Endothelial cell (in vitro differentiated cells): ENCODE data around the gene PDIA5. TPM values are rescaled to one million over a fixed set of nuclear protein-coding genes. Genes with fewer than 3 reads are reported as not detected.

ENCODE experiments used
- DNase-seq: peaks from one replicate; pipeline ENCODE4 v3.0.0; 2021; ENCODE audit warnings: low spot score
- H3K27ac Mint-ChIP-seq: one replicate; pipeline ENCODE4 v1.8.0; 2021; ENCODE audit warnings: mixed read lengths, inconsistent platforms; ENCODE audit not compliant: unreplicated experiment
- H3K27me3 Mint-ChIP-seq: one replicate; pipeline ENCODE4 v1.8.0; 2021; ENCODE audit warnings: mild to moderate bottlenecking, moderate library complexity, mixed read lengths, inconsistent platforms; ENCODE audit not compliant: unreplicated experiment
- H3K36me3 Mint-ChIP-seq: one replicate; pipeline ENCODE4 v1.8.0; 2021; ENCODE audit warnings: mild to moderate bottlenecking, low read depth, mixed read lengths, inconsistent platforms; ENCODE audit not compliant: unreplicated experiment
- H3K4me1 Mint-ChIP-seq: one replicate; pipeline ENCODE4 v1.8.0; 2021; ENCODE audit warnings: mild to moderate bottlenecking, mixed read lengths, inconsistent platforms; ENCODE audit not compliant: unreplicated experiment
- H3K4me3 Mint-ChIP-seq: one replicate; pipeline ENCODE4 v1.8.0; 2021; ENCODE audit warnings: mild to moderate bottlenecking, mixed read lengths, inconsistent platforms; ENCODE audit not compliant: unreplicated experiment
- H3K9me3 Mint-ChIP-seq: one replicate; pipeline ENCODE4 v1.8.0; 2021; ENCODE audit warnings: mixed read lengths, inconsistent platforms; ENCODE audit not compliant: unreplicated experiment
- total RNA-seq: library from RNA; stranded (reverse); fragmentation: NEBNext Ultra II Directional; extraction: Animal tissue kit (Norgen Biotek cat#: 25700); gene quantifications from one replicate; pipeline ENCODE4 v1.2.1, GENCODE V29; 2021; ENCODE audit not compliant: unreplicated experiment
- TF ChIP-seq, protein P1 (sequence below): fragments of 200-600 bp; sonication (generic); IDR thresholded peaks from one replicate; pipeline ENCODE4 v1.5.0; 2021; ENCODE audit warnings: antibody characterized with exemption; ENCODE audit not compliant: unreplicated experiment

PDIA5 gene
- total RNA-seq, 1 donor from 2014 or later: 32.8 TPM

DNA sequence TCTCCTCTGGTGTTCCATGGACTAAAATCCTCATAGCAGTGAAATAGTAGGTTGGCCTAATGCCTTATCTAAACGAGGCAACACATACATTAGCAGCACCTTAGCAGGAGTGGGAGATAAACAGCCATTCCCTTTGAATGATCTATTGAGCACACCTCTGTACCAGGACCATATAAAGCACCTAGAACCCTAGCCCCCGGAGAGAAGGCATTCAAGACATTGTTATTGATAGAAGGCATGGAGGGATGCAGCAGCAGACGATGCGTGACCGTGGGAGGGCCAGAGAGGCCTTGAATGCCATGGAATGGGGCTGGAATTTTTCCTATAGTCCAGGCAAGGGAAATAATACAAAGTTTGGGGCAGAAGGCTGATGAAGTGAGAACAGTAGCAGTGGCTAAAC lies 32.7 kb upstream of the PDIA5 start:
- no peak overlapping the region for H3K27ac Mint-ChIP-seq

DNA sequence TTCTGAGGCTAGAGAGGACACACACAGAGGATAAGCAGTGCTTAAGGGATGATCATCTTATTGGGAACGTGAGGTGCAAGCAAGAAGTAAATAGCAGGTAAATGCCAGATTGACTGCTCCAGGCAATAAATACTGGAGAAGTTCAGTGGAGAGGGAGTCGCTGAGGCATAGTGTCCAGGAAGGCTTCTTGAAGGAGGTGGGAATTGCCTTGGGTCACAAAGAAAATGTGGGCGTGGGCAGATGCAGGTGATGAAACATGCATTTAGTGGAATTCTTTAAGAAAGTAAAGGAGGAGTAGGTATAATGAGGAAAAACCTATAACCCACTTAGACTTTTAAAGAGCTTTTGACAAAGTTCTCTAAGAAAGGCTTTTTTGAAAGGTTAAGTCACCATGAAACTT lies 31.8 kb upstream of the PDIA5 start:
- Mint-ChIP-seq H3K36me3 (no peaks in the 10 kb centered on the region), H3K27me3 (peaks cover 3% of the 10 kb centered on the region), H3K4me3 (no peak overlapping the region), H3K27ac (no peak overlapping the region), H3K9me3 (no peaks in the 10 kb centered on the region), H3K4me1 (peaks cover 11% of the 10 kb centered on the region)
- DNase-seq: no peak
- TF ChIP-seq, protein P1, sequence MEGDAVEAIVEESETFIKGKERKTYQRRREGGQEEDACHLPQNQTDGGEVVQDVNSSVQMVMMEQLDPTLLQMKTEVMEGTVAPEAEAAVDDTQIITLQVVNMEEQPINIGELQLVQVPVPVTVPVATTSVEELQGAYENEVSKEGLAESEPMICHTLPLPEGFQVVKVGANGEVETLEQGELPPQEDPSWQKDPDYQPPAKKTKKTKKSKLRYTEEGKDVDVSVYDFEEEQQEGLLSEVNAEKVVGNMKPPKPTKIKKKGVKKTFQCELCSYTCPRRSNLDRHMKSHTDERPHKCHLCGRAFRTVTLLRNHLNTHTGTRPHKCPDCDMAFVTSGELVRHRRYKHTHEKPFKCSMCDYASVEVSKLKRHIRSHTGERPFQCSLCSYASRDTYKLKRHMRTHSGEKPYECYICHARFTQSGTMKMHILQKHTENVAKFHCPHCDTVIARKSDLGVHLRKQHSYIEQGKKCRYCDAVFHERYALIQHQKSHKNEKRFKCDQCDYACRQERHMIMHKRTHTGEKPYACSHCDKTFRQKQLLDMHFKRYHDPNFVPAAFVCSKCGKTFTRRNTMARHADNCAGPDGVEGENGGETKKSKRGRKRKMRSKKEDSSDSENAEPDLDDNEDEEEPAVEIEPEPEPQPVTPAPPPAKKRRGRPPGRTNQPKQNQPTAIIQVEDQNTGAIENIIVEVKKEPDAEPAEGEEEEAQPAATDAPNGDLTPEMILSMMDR: no peak

More for the DNA sequence above, 32.7 kb upstream of the PDIA5 start:
- no peaks in the 10 kb centered on the region for H3K9me3 Mint-ChIP-seq
- H3K36me3 Mint-ChIP-seq: no peaks in the 10 kb centered on the region
- TF ChIP-seq, protein P1: no peak
- no peak for DNase-seq
- peaks cover 3% of the 10 kb centered on the region for H3K27me3 Mint-ChIP-seq
- peaks cover 10% of the 10 kb centered on the region for H3K4me1 Mint-ChIP-seq
- no peak overlapping the region for H3K4me3 Mint-ChIP-seq

DNA sequence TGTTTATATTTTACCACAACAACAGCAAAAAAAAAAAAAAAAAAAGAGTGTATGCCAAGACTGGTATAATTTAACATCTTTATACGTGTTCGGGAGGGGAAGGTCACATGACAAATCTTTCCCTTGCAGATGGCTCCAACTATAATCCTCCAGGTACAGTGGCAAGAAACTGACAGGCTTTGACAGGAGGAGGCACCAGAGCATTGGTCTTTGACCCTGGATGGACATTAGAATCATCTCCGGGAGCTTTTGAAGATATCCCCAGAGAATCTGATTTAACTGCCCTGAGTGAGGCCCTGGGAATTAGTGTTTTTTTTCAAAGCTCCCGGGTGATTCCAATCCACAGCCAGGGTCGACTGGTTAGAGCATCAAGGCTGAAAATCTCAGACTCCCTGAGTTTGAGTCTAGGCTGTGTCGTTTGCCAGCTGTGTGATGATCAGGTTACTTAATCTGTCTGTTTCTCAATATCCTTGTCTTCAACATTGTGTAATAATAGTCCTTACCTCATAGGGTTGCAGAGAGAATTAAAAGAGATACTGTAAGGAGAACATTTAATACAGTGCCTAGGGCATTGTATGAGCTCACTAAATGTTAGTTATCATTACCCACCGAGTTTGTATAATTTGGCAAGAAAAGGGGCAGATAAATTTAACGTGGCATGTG lies 30.3 kb upstream of the PDIA5 start:
- no peak overlapping the region for H3K27ac Mint-ChIP-seq
- no peak for DNase-seq
- no peaks in the 10 kb centered on the region for H3K36me3 Mint-ChIP-seq
- no peak overlapping the region for H3K4me3 Mint-ChIP-seq
- no peaks in the 10 kb centered on the region for H3K9me3 Mint-ChIP-seq
- peaks cover 11% of the 10 kb centered on the region for H3K4me1 Mint-ChIP-seq
- H3K27me3 Mint-ChIP-seq: peaks cover 3% of the 10 kb centered on the region
- TF ChIP-seq, protein P1: no peak

DNA sequence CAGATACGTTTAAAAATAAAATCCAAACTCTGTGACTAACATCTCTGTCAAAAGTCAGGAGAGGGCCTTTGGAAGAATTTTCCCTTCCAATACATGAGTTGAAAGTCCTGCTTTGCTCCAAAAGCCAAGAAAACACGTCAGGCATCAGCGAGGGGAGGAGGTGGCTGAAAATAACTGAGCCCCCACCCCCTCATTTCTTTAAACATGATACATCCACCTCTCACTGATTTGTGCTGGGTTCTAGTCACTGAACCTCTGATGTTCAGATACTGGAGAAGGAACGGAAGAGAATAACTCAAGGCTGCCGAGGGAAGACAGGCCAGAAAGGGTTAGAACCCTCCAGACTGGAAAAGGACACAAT lies 29.8 kb upstream of the PDIA5 start:
- Mint-ChIP-seq H3K27ac (no peak overlapping the region), H3K4me3 (no peak overlapping the region), H3K36me3 (no peaks in the 10 kb centered on the region), H3K4me1 (peaks cover 11% of the 10 kb centered on the region), H3K27me3 (peaks cover 3% of the 10 kb centered on the region), H3K9me3 (no peaks in the 10 kb centered on the region)
- no peak for DNase-seq
- TF ChIP-seq, protein P1: no peak

DNA sequence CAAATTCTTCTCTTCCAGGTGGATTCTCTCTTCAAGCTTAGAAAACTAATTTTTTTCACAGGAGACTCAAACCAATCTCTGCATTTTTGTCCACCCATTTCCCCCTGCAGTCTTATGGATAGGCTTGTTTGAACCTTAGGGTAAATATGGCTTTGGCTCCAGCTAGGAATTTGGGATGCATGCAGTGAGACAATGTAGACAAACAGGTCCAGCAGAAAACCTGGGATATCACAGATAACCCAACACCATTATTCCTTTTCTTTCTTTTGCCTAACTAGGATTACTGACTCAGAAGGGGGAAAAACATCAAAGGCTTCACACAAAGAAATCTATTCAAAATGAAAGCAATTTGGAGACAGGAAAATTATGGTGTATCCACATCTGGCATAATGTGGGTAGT lies 28.1 kb upstream of the PDIA5 start:
- no peaks in the 10 kb centered on the region for H3K36me3 Mint-ChIP-seq

More for the DNA sequence above, 28.1 kb upstream of the PDIA5 start:
- Mint-ChIP-seq H3K27me3 (peaks cover 3% of the 10 kb centered on the region), H3K4me1 (peaks cover 9% of the 10 kb centered on the region), H3K27ac (no peak overlapping the region), H3K9me3 (no peaks in the 10 kb centered on the region), H3K4me3 (no peak overlapping the region)
- no peak for DNase-seq
- TF ChIP-seq, protein P1: no peak
